GM12874 (cell line): Measurements from ENCODE around the gene RD3L.

ENCODE experiments used
- CTCF ChIP-seq: IDR thresholded peaks from 2 replicates; pipeline ENCODE4 v1.5.1; 2011; ENCODE audit warnings: low read depth, mild to moderate bottlenecking, control low read depth, low read length, moderate library complexity; ENCODE audit not compliant: insufficient read depth

Gene RD3L

DNA sequence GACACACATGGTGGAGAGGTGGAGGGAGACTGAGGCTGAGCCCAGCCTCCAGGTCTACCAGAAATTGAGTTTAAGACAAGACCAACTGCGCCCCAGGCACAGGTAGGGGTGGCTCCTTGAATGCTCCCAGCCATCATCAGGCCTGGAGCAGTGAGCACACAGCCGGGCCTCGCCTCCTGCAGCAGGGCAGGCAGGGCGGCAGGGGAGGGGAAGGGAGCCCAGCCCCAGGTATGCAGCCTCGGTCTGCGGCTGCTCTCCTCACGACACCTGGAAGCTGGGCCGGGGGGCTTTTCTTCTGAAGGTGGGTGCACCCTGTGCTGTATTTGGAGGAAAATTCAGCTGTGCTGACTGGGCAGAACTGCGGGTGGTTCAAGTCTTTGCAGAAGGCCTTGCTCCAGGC lies 43.6 kb downstream of the RD3L start:
- TF ChIP-seq CTCF: no peak

DNA sequence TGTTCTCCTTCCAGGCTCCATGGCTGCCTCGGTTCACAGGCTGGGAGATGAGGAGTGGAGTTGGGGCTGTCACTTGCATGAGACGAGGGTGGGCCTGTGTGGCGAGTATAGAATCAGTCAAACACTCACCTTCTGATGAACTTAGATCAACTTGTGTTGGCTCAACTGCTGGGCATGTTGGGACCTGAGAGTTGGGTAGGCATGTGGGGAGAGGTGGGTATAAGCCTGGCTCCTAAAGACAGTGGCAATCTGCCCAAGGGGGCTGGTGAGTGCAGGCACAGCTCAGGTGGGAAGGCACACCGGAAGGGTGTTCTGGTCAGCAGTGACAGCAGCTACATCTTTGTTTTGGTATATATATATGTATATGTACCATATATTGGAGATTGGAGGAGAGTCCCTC lies 44.1 kb downstream of the RD3L start:
- TF ChIP-seq CTCF: no peak

GRCh38 chr14:103897075-103897947 lies 45.0 kb downstream of the RD3L start:
- no peak for TF ChIP-seq CTCF

DNA sequence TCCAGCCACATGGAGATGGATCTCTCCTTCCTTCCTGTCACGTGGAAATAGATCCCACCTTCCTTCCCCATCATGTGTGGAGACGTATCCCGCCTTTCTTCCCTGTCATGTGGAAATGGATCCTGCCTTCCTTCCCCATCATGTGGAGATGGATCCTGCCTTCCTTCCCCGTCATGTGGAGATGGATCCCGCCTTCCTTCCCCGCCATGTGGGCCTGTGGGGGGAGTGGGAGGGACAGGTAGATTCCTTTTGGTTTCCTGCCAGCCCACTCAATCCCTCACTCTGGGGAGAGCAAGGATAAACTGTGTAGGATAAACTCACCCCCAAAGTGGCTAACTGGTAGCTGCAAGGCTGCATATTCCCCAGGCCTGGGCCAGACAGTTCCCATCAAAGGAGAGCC lies 45.8 kb downstream of the RD3L start:
- no peak for TF ChIP-seq CTCF

- no peak for TF ChIP-seq CTCF
Measured at GRCh38 chr14:103894723-103895059, 47.6 kb downstream of the RD3L start.

GRCh38 chr14:103894034-103894722 lies 48.2 kb downstream of the RD3L start:
- no peak for TF ChIP-seq CTCF

- no peak for TF ChIP-seq CTCF
Measured at GRCh38 chr14:103892247-103892646, 50.1 kb downstream of the RD3L start.
